ES-I3 (cell line): ENCODE results near the gene SLC17A3.

Experiments used
- H3K36me3 ChIP-seq: 2 replicates; pipeline ENCODE4 v1.6.1; 2013; ENCODE audit warnings: mild to moderate bottlenecking, low read length, control low read depth, moderate library complexity; ENCODE audit not compliant: insufficient read depth
- H3K4me1 ChIP-seq: 2 replicates; pipeline ENCODE4 v1.6.1; 2013; ENCODE audit warnings: mild to moderate bottlenecking, control low read depth, low read length; ENCODE audit not compliant: insufficient read depth
- H3K9ac ChIP-seq: 2 replicates; pipeline ENCODE4 v1.6.1; 2013; ENCODE audit warnings: low read depth, mild to moderate bottlenecking, low read length, moderate library complexity
- H3K9me3 ChIP-seq: 2 replicates; pipeline ENCODE4 v1.6.1; 2013; ENCODE audit warnings: mild to moderate bottlenecking, low read length, moderate library complexity; ENCODE audit not compliant: control insufficient read depth, insufficient read depth

The SLC17A3 gene

GRCh38 chr6:25874118-25874517 lies at the start of gene SLC17A3:
Gene SLC17A3 (minus strand): TSS chr6:25874243. CDS start chr6:25868387, 5,856 bp downstream.
- H3K9me3 ChIP-seq, result no peaks in the 10 kb centered on the region
- no peaks in the 10 kb centered on the region for H3K36me3 ChIP-seq
- H3K4me1 ChIP-seq, result no peaks in the 10 kb centered on the region
- H3K9ac ChIP-seq, result no peak within 1 kb of the TSS

- Histone ChIP-seq H3K36me3 (no peaks in the 10 kb centered on the region), H3K4me1 (no peaks in the 10 kb centered on the region)
These were observed 48.3 kb upstream of the SLC17A3 start for GRCh38 chr6:25922301-25922700.

GRCh38 chr6:25921525-25922203 lies 47.6 kb upstream of the SLC17A3 start:
- Histone ChIP-seq H3K4me1 (no peaks in the 10 kb centered on the region), H3K36me3 (no peaks in the 10 kb centered on the region), H3K9me3 (no peaks in the 10 kb centered on the region), H3K9ac (no peak overlapping the region)

More at GRCh38 chr6:25922301-25922700, 48.3 kb upstream of the SLC17A3 start:
- no peak overlapping the region for H3K9ac ChIP-seq
- H3K9me3 ChIP-seq, result no peaks in the 10 kb centered on the region

- Histone ChIP-seq H3K36me3 (no peaks in the 10 kb centered on the region), H3K9me3 (no peaks in the 10 kb centered on the region), H3K9ac (no peak overlapping the region), H3K4me1 (no peaks in the 10 kb centered on the region)
These were observed 45.6 kb upstream of the SLC17A3 start for GRCh38 chr6:25919657-25920056.

GRCh38 chr6:25918083-25918683 lies 44.1 kb upstream of the SLC17A3 start:
- Histone ChIP-seq H3K9me3 (no peaks in the 10 kb centered on the region), H3K36me3 (no peaks in the 10 kb centered on the region), H3K4me1 (no peaks in the 10 kb centered on the region), H3K9ac (no peak overlapping the region)

- Histone ChIP-seq H3K9ac (no peak overlapping the region), H3K4me1 (no peaks in the 10 kb centered on the region), H3K9me3 (no peaks in the 10 kb centered on the region), H3K36me3 (no peaks in the 10 kb centered on the region)
These were observed 42.9 kb upstream of the SLC17A3 start for GRCh38 chr6:25916789-25917490.

- H3K36me3 ChIP-seq, result no peaks in the 10 kb centered on the region
- no peaks in the 10 kb centered on the region for H3K4me1 ChIP-seq
- H3K9me3 ChIP-seq, result no peaks in the 10 kb centered on the region
- no peak overlapping the region for H3K9ac ChIP-seq
These were observed 42.3 kb upstream of the SLC17A3 start for GRCh38 chr6:25916330-25916729.

GRCh38 chr6:25913741-25914140 lies 39.7 kb upstream of the SLC17A3 start:
- H3K4me1 ChIP-seq, result no peaks in the 10 kb centered on the region
- no peaks in the 10 kb centered on the region for H3K9me3 ChIP-seq
- no peak overlapping the region for H3K9ac ChIP-seq
- H3K36me3 ChIP-seq, result no peaks in the 10 kb centered on the region

- H3K9ac ChIP-seq, result no peak overlapping the region
- no peaks in the 10 kb centered on the region for H3K4me1 ChIP-seq
- H3K9me3 ChIP-seq, result no peaks in the 10 kb centered on the region
- no peaks in the 10 kb centered on the region for H3K36me3 ChIP-seq
These were observed 37.3 kb upstream of the SLC17A3 start for GRCh38 chr6:25911351-25911750.

- Histone ChIP-seq H3K9ac (no peak overlapping the region), H3K36me3 (no peaks in the 10 kb centered on the region), H3K9me3 (no peaks in the 10 kb centered on the region), H3K4me1 (no peaks in the 10 kb centered on the region)
These were observed 33.5 kb upstream of the SLC17A3 start for GRCh38 chr6:25907475-25908014.

- Histone ChIP-seq H3K36me3 (no peaks in the 10 kb centered on the region), H3K4me1 (peaks cover 18% of the 10 kb centered on the region), H3K9ac (no peak overlapping the region), H3K9me3 (no peaks in the 10 kb centered on the region)
These were observed 29.5 kb upstream of the SLC17A3 start for GRCh38 chr6:25903467-25904099.

GRCh38 chr6:25902071-25902470 lies 28.0 kb upstream of the SLC17A3 start:
- Histone ChIP-seq H3K9me3 (no peaks in the 10 kb centered on the region), H3K9ac (no peak overlapping the region), H3K4me1 (peaks cover 24% of the 10 kb centered on the region), H3K36me3 (no peaks in the 10 kb centered on the region)

- H3K9me3 ChIP-seq, result no peaks in the 10 kb centered on the region
- no peaks in the 10 kb centered on the region for H3K36me3 ChIP-seq
- H3K9ac ChIP-seq, result no peak overlapping the region
These were observed 26.8 kb upstream of the SLC17A3 start for GRCh38 chr6:25900843-25901242.

GRCh38 chr6:25899580-25900408 lies 25.8 kb upstream of the SLC17A3 start:
- H3K9ac ChIP-seq, result no peak overlapping the region
- no peaks in the 10 kb centered on the region for H3K36me3 ChIP-seq
- H3K4me1 ChIP-seq, result peaks cover 24% of the 10 kb centered on the region
- H3K9me3 ChIP-seq, result no peaks in the 10 kb centered on the region

More at GRCh38 chr6:25900843-25901242, 26.8 kb upstream of the SLC17A3 start:
- H3K4me1 ChIP-seq, result peaks cover 24% of the 10 kb centered on the region
